Renal cortical epithelial cell (primary cell): Measurements from ENCODE around the gene ARFGAP1. TPM values are rescaled to one million over a fixed set of nuclear protein-coding genes. Genes with fewer than 3 reads are reported as not detected.
"Not testable (repeated sequence)": the region's sequence is repeated elsewhere in the genome, so short reads cannot be mapped to it uniquely, and the experiment has no call there.

Experiments
- DNase-seq: peaks from one replicate; pipeline ENCODE4 v3.0.0-alpha.2; 2011; ENCODE audit warnings: low read depth
- total RNA-seq: library from RNA; depleted of rRNA; stranded (reverse); fragments of >200 nt; gene quantifications from 2 replicates; pipeline ENCODE4 v1.2.3, GENCODE V29; 2014

Gene ARFGAP1
- total RNA-seq, 1 donor from 2014 or later: 74.1 TPM

DNA sequence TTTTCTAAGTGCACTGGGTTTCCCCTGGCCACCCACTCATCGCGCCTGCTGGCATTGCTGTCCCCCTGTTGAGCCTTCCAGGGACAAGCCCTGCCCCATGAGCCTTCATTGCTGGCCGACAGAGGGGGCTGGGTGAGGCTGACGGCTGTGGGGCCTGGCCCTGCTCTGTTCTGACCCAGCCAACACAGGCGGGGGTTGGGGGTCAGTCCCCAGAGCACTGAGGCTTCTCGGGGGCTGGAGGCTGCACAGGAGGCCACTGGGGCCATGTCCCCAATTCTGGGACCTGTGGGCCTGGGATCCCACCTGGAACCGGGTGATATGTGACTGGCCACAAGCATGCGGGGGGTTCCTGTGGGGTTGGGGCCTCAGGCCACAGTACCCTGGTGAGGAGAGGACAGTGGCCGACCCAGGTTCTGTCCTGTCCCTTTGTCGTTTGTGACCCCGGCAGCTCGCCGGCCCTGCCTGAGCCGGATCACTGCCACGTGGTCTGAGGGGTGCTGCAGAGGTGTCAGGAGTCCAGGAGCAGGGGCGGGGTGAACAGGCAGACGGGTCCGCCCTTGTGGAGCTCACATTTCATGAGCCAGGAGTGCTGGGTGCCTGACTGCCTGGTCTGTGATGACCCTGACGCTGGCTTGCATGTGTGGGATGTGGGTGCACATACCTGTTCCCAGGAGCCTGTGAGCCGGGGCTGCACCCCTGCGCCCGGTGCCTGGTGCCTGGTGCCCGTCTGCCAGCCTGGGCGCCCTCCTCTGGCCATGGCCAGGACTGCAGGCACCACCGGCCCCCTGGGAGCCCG, 18.3 kb downstream of the ARFGAP1 start:
- DNase-seq: peak; percentile 1

DNA sequence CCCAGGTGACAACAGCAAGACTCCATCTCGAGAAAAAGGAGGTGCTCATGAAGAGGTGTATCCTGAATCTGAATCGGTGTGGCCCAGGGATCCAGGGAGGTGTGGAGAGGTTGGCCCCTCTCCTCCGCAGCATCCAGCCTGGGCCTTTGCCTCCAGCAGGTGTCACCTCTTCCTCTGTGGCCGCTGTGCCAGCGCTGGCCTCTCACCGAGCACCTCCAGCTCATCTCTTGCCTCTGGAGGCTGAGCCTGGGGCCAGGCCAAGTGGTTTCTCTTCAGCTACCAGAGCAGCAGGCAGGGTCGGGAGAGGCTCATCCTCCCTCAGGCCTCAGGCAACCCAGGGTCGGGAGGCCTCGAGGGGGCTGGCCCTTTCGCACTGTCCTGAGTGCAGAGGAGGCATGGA, 19.2 kb downstream of the ARFGAP1 start:
- no peak for DNase-seq

DNA sequence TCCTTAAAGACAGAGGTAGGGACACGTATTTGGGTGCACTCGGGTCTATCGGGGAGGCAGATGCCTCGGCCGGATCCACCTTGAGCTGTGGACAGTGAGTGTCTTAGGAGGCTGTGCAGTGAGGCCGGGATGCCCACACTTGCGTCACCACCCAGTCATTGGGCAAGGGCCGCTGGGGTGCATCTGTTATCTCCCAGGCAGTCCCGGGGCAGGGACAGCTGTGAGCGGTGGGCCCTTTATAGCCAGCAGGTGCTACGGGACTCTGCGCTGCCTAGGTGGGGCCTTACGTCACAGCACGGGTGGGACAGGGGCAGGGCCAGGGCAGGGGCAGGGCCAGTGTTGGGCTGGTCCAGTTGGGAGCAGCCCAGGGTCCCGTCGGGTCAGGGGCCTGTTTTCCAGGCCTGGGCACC, 19.7 kb downstream of the ARFGAP1 start:
- no peak for DNase-seq

DNA sequence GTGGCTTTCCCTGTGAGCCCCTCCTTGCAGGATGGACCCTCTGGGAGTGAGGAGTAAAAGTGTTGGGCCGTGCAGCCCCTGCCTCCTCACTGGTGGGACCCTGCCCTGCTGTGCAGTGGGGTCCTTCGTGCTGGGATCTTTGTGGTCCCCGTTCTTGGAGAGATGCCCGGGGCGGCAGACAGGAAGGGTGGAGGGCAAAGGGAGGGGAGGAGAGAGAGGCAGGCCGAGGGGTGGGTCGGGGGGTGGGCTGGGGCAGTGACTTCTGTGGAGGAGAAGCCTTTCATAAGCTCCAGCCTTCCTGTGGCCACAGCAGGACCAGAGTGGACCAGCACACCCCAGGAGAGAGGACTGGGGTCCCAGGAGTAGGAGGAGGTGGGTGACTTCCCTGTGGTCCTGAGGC, 20.3 kb downstream of the ARFGAP1 start, which contains the start of gene COL20A1:
Gene COL20A1, plus strand, starts transcription at position 283 of the 400 bp plus-strand sequence. CDS start 1,922 bp downstream, outside the sequence.
- DNase-seq: no peak

DNA sequence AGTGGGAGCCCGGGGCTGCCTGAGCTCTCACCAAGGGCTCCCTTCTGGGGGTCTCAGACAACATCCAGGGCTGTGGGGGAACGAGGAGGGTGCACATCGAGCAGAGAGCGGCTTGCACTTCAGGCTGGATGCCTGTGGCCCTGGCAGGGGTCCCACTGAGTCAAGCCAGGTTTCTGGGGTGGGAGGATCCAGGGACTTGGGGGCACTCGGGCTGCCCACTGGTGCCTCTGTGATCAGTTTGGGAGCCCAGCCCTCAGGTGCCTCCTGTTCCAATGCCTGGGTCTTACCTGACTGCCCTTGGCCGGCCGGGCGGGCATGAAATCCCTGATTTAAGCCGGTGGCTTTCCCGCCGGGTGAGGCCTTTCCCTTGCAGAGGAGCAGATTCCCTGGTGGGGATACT, 20.8 kb downstream of the ARFGAP1 start:
- no peak for DNase-seq

DNA sequence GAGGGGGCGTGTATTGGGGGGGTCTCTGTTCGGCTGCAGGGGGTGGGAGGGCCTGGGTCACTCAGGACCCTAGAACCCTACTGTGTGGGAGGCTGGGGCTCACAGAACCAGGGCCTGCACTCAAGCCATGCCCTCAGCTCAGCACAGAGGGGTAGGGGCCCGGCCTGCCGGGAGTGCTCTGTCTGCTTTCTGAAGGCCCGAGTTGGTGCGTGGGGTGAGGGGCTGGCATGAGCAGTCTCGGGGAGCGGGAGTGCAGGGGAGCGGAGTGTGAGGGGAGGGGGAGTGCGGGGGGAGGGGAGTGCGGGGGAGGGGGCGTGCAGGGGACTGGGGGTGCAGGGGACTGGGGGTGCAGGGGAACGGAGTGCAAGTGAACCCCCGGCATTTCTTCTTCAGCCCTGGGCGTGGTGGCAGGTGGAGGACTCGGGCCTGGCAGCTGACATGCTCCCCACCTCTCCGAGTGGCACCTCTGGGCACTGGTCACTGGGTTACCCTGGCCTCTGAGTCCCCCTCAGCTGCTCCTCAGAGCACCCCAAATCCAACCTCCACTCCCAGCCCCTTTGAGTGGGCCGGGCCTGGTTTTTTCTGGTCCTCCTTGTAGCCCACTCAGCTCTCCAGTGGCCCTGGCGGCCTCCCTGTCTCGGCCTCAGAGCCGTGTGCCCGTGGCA, 21.4 kb downstream of the ARFGAP1 start:
- no peak for DNase-seq

DNA sequence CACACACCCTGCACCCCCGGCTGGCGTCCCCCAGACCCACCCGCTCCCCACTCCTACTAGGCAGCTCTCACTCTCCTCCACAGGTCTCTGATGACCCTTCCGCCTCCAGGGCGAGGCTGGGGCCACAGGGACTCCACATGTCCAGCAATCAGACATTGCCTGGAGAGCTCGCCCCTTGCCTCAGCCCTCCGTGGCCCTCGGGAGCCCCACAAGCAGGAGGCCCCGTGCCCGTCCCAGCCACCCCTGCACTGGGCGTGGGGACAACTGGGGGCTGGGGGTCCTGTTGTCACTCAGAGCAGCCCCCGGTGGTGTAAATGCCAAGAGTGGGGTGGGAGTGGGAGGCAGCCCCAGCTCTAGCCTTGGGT, 21.9 kb downstream of the ARFGAP1 start:
- DNase-seq: no peak

DNA sequence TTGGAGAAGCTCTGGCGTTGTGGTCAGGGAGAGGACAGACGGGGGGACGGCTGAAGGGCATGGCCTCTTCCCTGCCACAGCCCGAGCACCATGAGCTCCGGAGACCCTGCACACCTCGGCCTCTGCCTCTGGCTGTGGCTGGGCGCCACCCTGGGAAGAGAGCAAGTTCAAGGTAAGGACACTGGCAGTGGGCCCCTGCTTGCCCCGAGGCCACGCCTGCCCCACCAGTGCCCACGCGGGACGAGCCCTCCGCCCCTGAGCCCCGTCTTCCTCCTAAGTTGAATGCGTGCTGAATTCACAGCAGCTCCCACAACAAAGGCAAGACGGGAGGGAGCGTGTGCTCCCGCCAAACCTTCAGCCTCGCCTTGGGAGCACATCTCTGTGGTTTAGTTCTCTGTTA, 22.4 kb downstream of the ARFGAP1 start:
- DNase-seq: no peak

DNA sequence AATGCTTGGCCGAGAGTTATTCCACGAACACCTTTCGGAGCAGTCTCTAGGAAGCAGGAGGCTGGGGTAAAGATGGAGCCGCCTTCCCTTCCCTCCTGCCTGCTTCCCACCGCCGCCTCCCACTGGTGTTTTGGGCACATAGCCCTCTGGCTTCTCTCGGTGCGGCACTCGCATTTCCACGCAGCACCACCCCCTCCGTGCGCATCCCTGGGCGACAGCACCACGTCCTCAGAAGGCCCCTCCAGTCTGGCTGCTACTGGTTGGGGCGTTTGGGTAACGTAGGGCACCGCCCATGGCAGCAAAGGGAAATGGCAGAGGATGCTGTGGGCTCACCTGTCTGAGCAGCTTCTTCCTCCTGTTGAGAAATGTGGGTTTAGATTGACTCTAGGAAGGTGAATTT, 22.8 kb downstream of the ARFGAP1 start:
- no peak for DNase-seq

DNA sequence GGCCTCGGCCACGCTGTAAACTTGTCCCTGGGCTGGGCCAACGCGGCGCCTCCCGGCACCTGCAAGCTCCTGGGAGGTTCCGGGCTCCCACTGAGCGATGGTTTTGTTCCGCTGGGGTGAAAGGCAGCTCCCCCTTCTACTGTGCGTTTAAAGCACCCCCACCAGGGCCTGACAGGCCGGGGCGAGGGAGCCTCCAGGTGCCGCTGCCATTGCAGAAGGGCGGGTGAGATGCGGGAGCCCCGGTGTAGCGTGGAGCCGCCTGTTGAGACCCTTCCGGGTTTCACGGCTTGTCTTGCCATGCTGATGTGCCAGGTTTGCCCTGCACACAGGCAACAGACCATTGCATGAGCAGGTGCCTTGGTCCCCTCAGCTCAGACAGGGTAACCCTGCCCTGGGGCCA, 23.2 kb downstream of the ARFGAP1 start:
- DNase-seq: no peak

DNA sequence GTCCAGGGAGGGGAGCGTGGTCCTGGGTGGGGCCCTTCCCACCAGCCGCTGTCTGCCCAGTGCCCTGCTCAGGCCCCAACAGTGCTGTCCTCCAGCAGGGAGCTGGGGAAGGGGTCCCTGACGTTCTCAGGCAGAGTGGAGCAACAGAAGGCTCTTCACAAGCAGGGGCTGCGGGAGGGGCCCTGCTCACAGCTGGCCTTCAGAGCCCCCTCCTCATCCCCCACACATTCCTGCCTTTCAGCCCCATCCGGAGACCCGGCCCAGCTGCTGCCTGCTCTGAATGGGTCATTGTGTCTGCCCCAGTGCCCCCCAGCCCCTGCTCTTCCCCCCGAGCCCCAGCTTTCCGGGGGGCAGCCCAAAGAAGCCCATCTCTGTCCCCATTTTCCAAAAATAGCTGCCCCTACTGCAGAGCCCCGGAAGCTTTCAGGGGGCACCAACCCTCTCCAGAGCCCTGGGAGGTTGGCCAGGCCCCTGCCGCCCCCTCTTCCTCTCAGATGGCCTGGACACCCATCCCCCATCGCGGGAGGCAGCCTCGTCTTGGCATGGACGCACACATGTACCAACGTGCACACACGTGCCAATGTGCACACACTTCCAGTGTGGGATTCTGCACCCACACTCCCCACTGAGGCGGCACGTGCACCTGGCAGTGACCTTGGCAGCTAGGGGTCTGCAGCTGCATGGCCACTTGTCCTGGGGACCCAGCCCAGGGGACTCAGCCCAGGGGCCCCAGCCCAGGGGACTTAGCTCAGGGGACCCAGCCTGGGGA, 24.1 kb downstream of the ARFGAP1 start:
- DNase-seq: no peak

DNA sequence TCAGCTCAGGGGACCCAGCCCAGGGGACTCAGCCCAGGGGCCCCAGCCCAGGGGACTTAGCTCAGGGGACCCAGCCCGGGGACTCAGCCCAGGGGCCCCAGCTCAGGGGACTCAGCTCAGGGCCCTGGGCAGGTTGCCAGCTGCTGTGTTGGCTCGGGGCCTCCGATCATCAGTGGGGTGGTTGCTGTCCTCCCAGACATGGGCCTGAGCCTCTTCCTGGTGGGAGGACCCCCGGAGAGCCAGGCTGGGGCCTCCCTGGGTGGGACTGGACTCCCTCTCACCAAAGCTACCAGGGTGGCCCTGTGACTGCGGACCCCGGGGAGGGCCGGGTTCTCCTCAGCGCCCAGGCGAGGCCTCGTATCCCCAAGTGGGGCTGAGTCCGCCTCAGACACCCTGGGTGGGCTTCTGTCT, 24.8 kb downstream of the ARFGAP1 start:
- DNase-seq: no peak

DNA sequence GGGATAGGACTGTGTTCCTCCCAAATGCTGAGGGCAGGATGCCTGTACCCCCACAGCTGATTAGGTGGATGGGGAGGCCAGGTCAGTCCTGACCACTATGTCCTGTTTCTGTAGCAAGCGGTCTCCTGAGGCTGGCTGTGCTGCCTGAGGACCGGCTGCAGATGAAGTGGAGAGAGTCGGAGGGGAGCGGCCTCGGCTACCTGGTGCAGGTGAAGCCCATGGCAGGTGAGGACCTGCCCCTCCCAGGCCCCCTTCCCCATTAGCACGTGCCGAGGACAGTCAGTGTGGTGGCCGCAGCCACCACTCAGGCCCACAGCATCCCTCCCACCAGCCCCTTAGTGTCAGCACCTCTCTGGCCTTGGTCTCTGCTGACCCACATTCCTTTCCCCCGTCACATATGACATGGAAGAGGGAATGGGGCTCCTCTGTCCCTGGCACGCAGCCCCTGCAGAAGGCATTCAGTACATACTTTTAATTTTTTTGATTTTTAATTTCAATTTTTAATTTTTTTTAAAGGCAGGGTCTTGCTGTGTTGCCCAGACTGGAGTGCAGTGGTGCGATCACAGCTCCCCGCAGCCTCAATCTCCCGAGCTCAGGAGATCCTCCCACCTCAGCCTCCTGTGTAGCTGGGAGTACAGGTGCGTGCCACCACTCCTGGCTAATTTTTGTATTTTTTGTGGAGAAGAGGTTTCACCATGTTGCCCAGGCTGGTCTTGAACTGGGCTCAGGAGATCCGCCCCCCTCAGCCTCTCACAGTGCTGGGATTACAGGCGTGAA, 25.4 kb downstream of the ARFGAP1 start:
- DNase-seq: no peak

DNA sequence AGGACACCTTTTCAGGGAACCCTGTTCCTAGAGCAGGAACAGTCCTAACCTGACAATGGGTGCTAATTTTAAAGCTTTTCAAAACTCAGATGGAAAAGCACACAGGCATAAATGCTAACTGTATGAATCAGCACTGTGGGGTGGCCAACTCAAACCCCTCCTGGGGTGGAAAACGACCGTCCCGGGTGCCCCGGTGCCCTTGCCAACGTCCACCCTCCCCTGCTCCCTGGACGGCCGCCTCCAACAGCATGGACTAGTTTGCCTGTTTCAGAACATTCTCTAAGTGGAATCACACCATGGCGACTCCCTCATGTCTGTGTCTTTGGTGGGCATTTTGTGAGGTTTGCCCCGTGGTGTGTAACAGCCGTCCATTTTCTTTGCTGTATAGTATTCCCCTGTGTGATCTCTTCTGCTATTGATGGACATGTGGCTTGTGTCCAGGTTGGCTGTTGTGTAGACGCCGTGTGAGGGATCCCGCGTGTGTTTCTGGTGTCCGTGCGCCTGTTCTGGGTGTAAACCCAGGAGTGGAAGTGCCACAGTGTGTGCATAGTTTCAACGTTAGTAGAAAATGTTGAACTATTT, 26.2 kb downstream of the ARFGAP1 start:
- DNase-seq: no peak

DNA sequence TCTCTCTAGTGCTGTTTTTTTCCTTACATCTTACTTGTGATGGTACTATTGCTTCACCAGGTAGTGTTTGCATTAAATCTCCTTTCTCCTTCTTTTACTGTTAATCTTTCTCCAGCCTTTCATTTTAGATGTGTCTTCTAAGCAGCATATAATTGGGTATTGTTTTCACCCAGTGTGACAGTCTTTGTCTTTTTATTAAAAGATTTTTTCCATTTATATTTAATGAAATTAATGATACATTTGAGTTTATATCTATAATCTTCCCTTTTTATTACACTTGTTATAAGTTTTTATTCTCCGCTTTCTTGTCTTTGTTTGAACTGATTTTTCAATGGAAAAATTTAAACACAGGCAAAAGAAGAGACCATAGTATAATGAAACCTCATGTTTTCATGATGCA, 29.1 kb downstream of the ARFGAP1 start:
- DNase-seq: no peak

DNA sequence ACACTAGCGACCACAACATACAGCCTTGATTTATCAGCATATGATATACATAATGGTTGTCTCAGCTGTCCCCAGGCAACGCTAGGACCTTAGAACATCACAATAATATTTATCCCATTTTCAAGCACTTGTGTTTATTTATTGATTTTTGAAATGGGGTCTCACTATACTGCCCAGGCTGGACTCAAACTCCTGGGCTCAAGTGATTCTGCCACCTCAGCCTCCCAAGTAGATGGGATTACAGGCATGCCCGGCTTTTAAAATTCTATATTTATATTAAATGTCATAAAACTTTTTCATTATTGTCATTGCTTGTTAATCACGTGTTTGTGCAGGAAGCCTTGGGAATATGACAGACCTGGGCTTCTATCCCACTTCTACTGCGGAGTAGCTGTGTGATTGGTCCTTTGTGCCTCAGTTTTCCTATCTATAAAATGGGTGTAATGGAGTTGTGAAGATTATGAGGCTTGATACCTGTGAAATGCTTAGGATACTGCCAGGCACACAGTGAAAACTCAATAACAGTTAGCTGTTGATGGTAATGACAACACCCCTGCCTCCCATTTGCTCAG, 30.6 kb downstream of the ARFGAP1 start:
- no peak for DNase-seq

DNA sequence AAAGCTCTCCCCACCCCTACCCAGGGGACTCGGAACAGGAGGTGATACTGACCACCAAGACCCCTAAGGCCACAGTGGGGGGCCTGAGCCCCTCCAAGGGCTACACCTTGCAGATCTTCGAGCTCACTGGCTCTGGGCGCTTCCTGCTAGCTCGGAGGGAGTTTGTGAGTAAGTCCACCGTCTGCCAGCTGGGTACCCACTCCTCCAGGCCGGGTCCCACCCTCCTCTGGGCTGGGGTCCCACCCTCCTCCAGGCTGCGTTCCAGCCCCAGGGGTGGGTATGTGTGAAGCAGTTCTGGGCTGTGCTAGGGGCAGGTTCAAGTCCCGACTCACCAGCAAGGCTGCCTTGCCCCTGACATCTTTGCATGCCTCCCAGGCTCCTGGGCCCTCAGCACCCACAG, 32.8 kb downstream of the ARFGAP1 start:
- DNase-seq: no peak

DNA sequence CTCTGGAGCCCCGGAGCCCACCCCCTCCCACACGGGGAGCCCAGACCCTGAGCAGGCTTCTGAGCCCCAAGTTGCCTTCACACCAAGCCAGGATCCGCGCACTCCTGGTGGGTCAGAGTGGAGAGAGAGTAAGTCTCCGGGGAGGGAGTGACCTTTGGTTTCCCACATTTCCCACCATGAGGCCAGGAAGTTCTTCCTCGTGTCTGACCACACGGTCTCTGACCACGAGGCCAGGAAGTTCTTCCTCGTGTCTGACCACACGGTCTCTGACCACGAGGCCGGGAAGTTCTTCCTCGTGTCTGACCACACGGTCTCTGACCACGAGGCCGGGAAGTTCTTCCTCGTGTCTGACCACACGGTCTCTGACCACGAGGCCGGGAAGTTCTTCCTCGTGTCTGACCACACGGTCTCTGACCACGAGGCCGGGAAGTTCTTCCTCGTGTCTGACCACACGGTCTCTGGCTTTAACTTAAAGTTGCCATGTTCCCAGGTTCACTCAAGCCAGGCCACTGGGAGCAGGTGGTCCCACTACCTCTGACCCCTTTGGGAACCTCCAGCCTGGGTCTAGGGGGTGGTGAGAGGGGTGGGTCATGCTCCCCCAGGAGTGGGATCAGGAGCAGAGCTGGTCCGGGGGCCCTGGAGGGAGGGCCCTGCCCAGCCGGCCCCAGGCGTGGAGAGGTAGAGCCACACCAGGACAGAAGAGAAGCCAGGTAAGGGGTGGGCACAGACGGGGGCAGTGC, 33.5 kb downstream of the ARFGAP1 start:
- not testable (repeated sequence) for DNase-seq

DNA sequence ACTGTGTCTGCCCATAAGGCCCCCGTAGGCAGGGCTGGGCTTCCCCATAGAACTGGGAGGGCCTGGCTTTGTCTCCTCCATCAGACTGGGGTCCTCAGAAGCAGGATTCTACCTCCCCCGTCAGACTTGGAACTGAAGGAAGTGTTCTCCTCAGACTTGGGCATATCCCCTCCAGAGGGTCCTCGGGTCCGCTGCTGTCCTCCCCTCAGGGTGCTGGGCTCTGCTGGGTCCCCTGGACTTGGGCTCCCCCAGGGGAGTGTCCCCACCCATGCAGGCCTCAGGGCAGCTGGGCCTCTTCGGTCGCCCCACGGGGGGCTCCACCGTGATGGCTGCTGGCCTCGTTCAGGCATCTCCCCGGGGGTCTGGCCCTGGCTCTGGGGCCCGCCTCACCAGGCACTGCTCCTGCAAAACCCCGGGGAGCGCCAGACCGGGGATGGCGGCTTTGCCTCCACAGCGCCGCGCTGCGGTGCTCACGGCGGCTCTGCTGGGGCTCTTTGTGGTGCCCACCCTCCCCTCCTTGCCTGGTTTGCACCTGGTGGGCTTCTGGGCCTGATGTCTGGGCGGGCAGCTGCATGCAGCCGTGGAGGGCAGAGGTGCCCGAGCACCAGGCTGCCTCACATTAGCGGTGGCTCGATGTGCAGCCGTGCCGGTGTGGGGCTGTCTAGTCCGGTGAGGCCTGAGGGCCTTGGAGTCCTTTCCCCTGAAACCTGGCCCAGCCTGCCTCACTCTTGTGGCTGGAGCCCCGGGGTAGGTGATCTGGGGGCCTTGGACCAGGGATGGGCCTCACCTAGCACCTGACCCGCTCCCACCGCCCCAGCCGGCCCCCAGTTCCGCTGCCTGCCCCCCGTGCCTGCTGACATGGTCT, 34.3 kb downstream of the ARFGAP1 start:
- DNase-seq: no peak
